Measurements from ENCODE around the gene MYOD1. TPM values are rescaled to one million over a fixed set of nuclear protein-coding genes. Genes with fewer than 3 reads are reported as not detected.
A peak's percentile ranks its signal among the peaks of the same experiment; 100 is the strongest.

MYOD1 gene
- total and polyA plus RNA-seq, 8 donors, result not detected

GRCh38 chr11:17730137-17730536 lies 10.8 kb downstream of the MYOD1 start:
- Histone ChIP-seq H3K9me3 (no peaks in the 10 kb centered on the region), H3K27ac (no peak overlapping the region), H3K27me3 (no peaks in the 10 kb centered on the region), H3K4me3 (no peak overlapping the region), H3K36me3 (no peaks in the 10 kb centered on the region), H3K4me1 (peaks cover 0 to 4% (median 0%) of the 10 kb centered on the region in 3 donors)
- ATAC-seq (no peak), FAIRE-seq (no peak), DNase-seq (peak in 1 of 6 donors; percentile 7)
- no peak for TF ChIP-seq CTCF (IDR thresholded peaks at IDR 0.05)
- intact Hi-C loops (cut with DNase I), result no loop called here
- 41 to 52% methylated on average over 2 of the region's 2 CpGs for WGBS, 2 donors

- Histone ChIP-seq H3K36me3 (no peaks in the 10 kb centered on the region), H3K27me3 (peaks cover 0 to 1% (median 0%) of the 10 kb centered on the region in 4 donors), H3K4me1 (peaks cover 0 to 7% (median 0%) of the 10 kb centered on the region in 3 donors), H3K9me3 (no peaks in the 10 kb centered on the region), H3K4me3 (no peak overlapping the region), H3K27ac (no peak overlapping the region)
- TF ChIP-seq CTCF (IDR thresholded peaks at IDR 0.05), result peak; percentile 78 to 86 (median 80)
- ATAC-seq (peak; percentile 85 to 95 (median 92)), DNase-seq (peak; percentile 87 to 97 (median 96)), FAIRE-seq (no peak)
- intact Hi-C loops (cut with DNase I), result no loop called here
- WGBS, 2 donors, result 10% methylated on average over 9 of the region's 9 CpGs
Measured at GRCh38 chr11:17730608-17731462, 11.5 kb downstream of the MYOD1 start.

GRCh38 chr11:17733261-17733660 lies 13.9 kb downstream of the MYOD1 start:
- FAIRE-seq, result no peak
- H3K27me3 ChIP-seq, result peaks cover 0 to 9% (median 6%) of the 10 kb centered on the region in 4 donors
- WGBS, 2 donors, result 39 to 44% methylated on average over 4 of the region's 4 CpGs
- H3K27ac ChIP-seq, result no peak overlapping the region
- no peaks in the 10 kb centered on the region for H3K9me3 ChIP-seq
- peaks cover 0 to 7% (median 0%) of the 10 kb centered on the region in 3 donors for H3K4me1 ChIP-seq
- ATAC-seq, result no peak
- H3K36me3 ChIP-seq, result no peaks in the 10 kb centered on the region
- TF ChIP-seq CTCF (IDR thresholded peaks at IDR 0.05), result no peak
- no peak overlapping the region for H3K4me3 ChIP-seq
- peak in 1 of 6 donors; percentile 35 for DNase-seq
- intact Hi-C loops (cut with DNase I), result no loop called here

DNA sequence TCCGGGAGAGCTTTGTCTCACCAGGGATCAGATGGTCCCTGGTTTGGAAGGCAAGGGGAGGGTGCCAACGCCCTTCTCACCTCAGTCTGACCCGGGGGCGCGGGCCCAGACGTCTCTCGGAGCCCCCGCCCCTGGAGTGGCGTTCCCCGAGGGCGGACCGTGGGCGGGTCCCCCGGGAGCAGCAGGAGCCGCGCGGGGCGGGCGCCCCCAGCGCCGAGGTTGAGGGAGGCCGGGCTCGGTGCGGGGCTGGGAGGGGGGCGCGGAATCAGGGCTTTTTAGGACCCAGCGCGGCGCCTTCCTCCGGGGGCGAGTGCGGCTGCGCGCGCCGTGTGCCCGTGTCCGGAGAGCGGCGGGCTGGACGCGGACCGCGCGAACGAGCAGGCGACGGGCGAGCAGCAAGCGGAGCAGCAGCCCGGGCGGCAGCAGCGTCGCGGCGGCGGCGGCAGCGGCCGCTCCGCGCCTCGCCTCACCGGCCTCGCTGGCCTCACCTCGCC lies 15.1 kb downstream of the MYOD1 start, which contains the start of gene KCNC1:
Gene KCNC1 (plus strand): TSS at position 364 of the 494 bp plus-strand sequence. CDS start 1,222 bp downstream, outside the sequence.
- peak in 5 of 6 donors; percentile 32 to 76 (median 53) for DNase-seq
- Histone ChIP-seq H3K4me1 (peaks cover 0 to 7% (median 0%) of the 10 kb centered on the region in 3 donors), H3K36me3 (no peaks in the 10 kb centered on the region), H3K27me3 (peaks cover 0 to 9% (median 6%) of the 10 kb centered on the region in 4 donors), H3K9me3 (no peaks in the 10 kb centered on the region), H3K27ac (no peak within 1 kb of the TSS), H3K4me3 (peak within 1 kb of the TSS; percentile 7 to 50 (median 24))
- no peak for FAIRE-seq
- peak; percentile 34 to 65 (median 37) for ATAC-seq
- TF ChIP-seq CTCF (IDR thresholded peaks at IDR 0.05), result no peak
- WGBS, 2 donors, result 1 to 2% methylated on average over 27 to 66 of the region's 66 CpGs
- intact Hi-C loops (cut with DNase I), result no loop called here
